Thyroid gland (tissue), 4 donors: ENCODE measurements around the gene DDX49. TPM values are rescaled to one million over a fixed set of nuclear protein-coding genes. Genes with fewer than 3 reads are reported as not detected.

Source experiments
- DNase-seq, 2 donors: peaks; one replicate each; pipeline ENCODE4 v3.0.0-alpha.2; 2019
- H3K27ac ChIP-seq, 3 donors: fragments of 200-600 bp; sonication (generic); 1 replicate in 2 of 3; 2 replicates in 1 of 3; pipeline ENCODE4 v1.5.1; 2016 to 2019; ENCODE audit warnings: mild to moderate bottlenecking in 1 of 3, moderate library complexity in 1 of 3
- H3K27me3 ChIP-seq: fragments of 200-600 bp; sonication (generic); one replicate; pipeline ENCODE4 v1.5.1; 2019
- H3K36me3 ChIP-seq, 2 donors: fragments of 200-600 bp; sonication (generic); one replicate each; pipeline ENCODE4 v1.5.1; 2016 to 2019
- H3K4me1 ChIP-seq, 2 donors: fragments of 200-600 bp; sonication (generic); one replicate each; pipeline ENCODE4 v1.5.1; 2017 to 2019
- H3K4me3 ChIP-seq, 3 donors: fragments of 200-600 bp; sonication (generic); replicated peaks in 1 of 3; 1 replicate in 2 of 3; 2 replicates in 1 of 3; pipeline ENCODE4 v1.5.1; 2016; ENCODE audit warnings: mild to moderate bottlenecking in 1 of 3
- H3K9me3 ChIP-seq: fragments of 200-600 bp; sonication (generic); one replicate; pipeline ENCODE4 v1.5.1; 2017
- CTCF ChIP-seq, 6 experiments: fragments of 200-600 bp in 3 of 6; fragments of 450-650 bp in 3 of 6; sonication (generic) in 3 of 6; IDR thresholded peaks; one replicate each; pipeline ENCODE4 v1.5.1; 2016 to 2019; ENCODE audit warnings: antibody characterized with exemption in 6 of 6, mild to moderate bottlenecking in 2 of 6, inconsistent platforms in 1 of 6, moderate library complexity in 1 of 6
- POLR2A ChIP-seq, 2 donors: fragments of 450-650 bp; IDR thresholded peaks; one replicate each; pipeline ENCODE4 v1.6.1; 2017; ENCODE audit warnings: antibody characterized with exemption in 2 of 2, mild to moderate bottlenecking in 2 of 2, moderate library complexity in 1 of 2
- WGBS, 2 donors: methylation state at CpG; one replicate each; pipeline ENCODE4 v1.1.5; 2017; 5-methylcytosine and 5-hydroxymethylcytosine counted together
- intact Hi-C: fragments of 100-400 bp; cut with DNase I; formaldehyde crosslinking; loops from one replicate; pipeline ENCODE4 v1.15.1; 2023
- total RNA-seq, 4 donors: library from RNA; depleted of rRNA; stranded (reverse); fragments of >200 nt; gene quantifications; one replicate each; pipeline ENCODE4 v1.2.3, GENCODE V29; 2016

The DDX49 gene
- total RNA-seq, 4 donors from 2014 or later, result 33.5 to 63.7 (median 46.0) TPM

GRCh38 chr19:18966307-18966706 lies 46.8 kb downstream of the DDX49 start:
- whole genome bisulfite sequencing, 2 donors, result 70 to 78% methylated on average over 4 of the region's 4 CpGs
- H3K36me3 ChIP-seq, result no peaks in the 10 kb centered on the region

GRCh38 chr19:18967358-18968146 lies 48.0 kb downstream of the DDX49 start:
- Histone ChIP-seq H3K27me3 (no peaks in the 10 kb centered on the region), H3K4me1 (peaks cover 33 to 45% of the 10 kb centered on the region in 2 donors), H3K36me3 (no peaks in the 10 kb centered on the region), H3K4me3 (no peak overlapping the region), H3K9me3 (no peaks in the 10 kb centered on the region), H3K27ac (peak overlapping the region; percentile 96 to 99 (median 96))
- DNase-seq, result peak; percentile 97 to 98
- TF ChIP-seq POLR2A (IDR thresholded peaks at IDR 0.05) (peak in 1 of 2 donors; percentile 25), CTCF (IDR thresholded peaks at IDR 0.05) (no peak)
- intact Hi-C loops, result no loop called here
- 9 to 19% methylated on average over 11 of the region's 11 CpGs for WGBS, 2 donors

More at GRCh38 chr19:18966307-18966706, 46.8 kb downstream of the DDX49 start:
- no peak for DNase-seq
- intact Hi-C loops, result no loop called here
- no peaks in the 10 kb centered on the region for H3K27me3 ChIP-seq
- peak overlapping the region; percentile 96 to 99 (median 96) for H3K27ac ChIP-seq
- H3K4me3 ChIP-seq, result no peak overlapping the region
- TF ChIP-seq POLR2A (IDR thresholded peaks at IDR 0.05) (no peak), CTCF (IDR thresholded peaks at IDR 0.05) (no peak)
- no peaks in the 10 kb centered on the region for H3K9me3 ChIP-seq
- H3K4me1 ChIP-seq, result peaks cover 33 to 41% of the 10 kb centered on the region in 2 donors

- H3K36me3 ChIP-seq, result no peaks in the 10 kb centered on the region
- peak in 1 of 2 donors; percentile 20 for DNase-seq
- no peaks in the 10 kb centered on the region for H3K9me3 ChIP-seq
- peaks cover 33 to 51% of the 10 kb centered on the region in 2 donors for H3K4me1 ChIP-seq
- TF ChIP-seq POLR2A (IDR thresholded peaks at IDR 0.05), result no peak
- no peak for TF ChIP-seq CTCF (IDR thresholded peaks at IDR 0.05)
- intact Hi-C loops, result no loop called here
- H3K27ac ChIP-seq, result peak overlapping the region; percentile 96 to 99 (median 96)
- no peak overlapping the region for H3K4me3 ChIP-seq
- WGBS, 2 donors, result 80 to 85% methylated on average over 13 of the region's 13 CpGs
- H3K27me3 ChIP-seq, result no peaks in the 10 kb centered on the region
Observed at GRCh38 chr19:18969931-18970659, 50.6 kb downstream of the DDX49 start.

- DNase-seq, result no peak
- intact Hi-C loops, result no loop called here
- Histone ChIP-seq H3K4me3 (no peak overlapping the region), H3K36me3 (no peaks in the 10 kb centered on the region), H3K4me1 (peaks cover 30 to 40% of the 10 kb centered on the region in 2 donors), H3K27me3 (no peaks in the 10 kb centered on the region), H3K27ac (peak overlapping the region in 2 of 3 donors; percentile 96 to 99), H3K9me3 (no peaks in the 10 kb centered on the region)
- WGBS, 2 donors, result 46 to 49% methylated on average over 12 of the region's 12 CpGs
- TF ChIP-seq POLR2A (IDR thresholded peaks at IDR 0.05) (no peak), CTCF (IDR thresholded peaks at IDR 0.05) (no peak)
Observed at GRCh38 chr19:18972301-18972811, 52.8 kb downstream of the DDX49 start.
